ENCODE measurements around the gene CELF4.

GRCh38 chr18:37218022-37218590 lies 347.5 kb downstream of the CELF4 start:
- TF ChIP-seq CTCF (IDR thresholded peaks at IDR 0.05; ENCODE audit: insufficient read depth, low read length, poor library complexity, severe bottlenecking) (no peak), EZH2phosphoT487 (conservative IDR thresholded peaks at IDR 0.05; ENCODE audit: low read length) (no peak)
